NCI-H1105 treated with DMSO at 0.1 percent for 48 hours (cell line): ENCODE data around the gene CTNNA3.

ENCODE experiments used
- DNase-seq: peaks from one replicate; lab custom pipeline; 2025; lab: John Stamatoyannopoulos, UW

Gene CTNNA3

GRCh38 chr10:66537186-66537585, 1158.8 kb downstream of the CTNNA3 start:
- no peak for DNase-seq

DNA sequence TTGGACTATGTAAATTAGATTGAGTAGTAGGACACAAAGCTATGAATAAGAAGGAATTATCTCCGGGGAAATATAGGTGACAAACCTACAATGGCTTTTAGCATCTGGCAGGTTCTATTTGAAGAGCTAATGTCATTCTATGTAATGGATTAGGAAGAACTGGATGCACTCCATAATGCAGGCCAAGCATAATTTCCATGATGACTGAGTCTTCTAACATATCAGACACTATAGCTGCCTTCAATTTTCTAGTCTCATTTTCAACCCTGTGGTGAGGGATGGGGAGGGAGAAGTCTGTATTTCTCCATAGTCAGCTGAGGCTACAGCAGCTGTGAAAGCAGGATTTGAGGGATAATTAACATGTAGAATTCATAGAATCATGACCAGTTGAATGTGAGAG, 1160.6 kb downstream of the CTNNA3 start:
- no peak for DNase-seq

GRCh38 chr10:66534866-66535265, 1161.1 kb downstream of the CTNNA3 start:
- no peak for DNase-seq

DNA sequence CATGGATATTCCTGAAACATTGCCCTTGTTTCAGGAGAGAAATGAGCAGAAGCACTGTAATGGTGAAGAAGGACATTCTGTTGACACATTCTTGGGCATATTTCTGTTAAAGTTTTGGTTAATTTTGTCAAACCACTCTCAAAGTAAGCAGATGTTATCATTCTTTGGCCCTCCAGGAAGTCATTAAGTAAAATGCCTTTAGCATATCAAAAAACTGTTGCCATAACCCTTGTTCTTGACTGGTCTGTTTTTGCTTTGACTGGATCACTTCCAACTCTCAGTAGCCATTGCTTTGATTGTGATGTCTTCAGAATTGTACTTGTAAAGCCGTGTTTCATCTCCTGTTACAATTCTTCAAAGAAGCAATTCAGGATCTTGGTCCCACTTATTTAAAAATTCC, 1174.5 kb downstream of the CTNNA3 start:
- DNase-seq, result no peak

- DNase-seq, result no peak
These were observed 1176.4 kb downstream of the CTNNA3 start for GRCh38 chr10:66519616-66520015.

GRCh38 chr10:66514666-66515065, 1181.3 kb downstream of the CTNNA3 start:
- no peak for DNase-seq

DNA sequence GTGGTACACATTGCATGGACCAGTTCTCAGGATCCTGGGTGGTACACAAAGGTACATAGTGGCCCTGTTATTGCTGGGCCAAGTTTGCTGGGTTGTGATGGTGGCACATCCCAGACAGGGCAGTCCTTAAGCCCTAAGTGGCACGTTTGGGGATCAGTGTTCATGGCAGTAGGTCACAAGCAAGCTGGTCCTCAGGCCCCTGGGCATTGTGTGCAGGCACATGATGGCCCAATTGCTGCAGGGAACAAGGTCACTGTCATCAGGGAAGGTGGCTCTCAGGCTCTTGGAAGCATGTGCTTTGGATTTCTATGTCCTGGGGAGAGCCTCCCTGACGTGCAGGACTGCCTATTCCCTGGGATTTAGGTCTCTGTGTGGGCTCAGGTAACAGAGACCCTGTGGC, 1182.5 kb downstream of the CTNNA3 start:
- DNase-seq, result no peak

DNA sequence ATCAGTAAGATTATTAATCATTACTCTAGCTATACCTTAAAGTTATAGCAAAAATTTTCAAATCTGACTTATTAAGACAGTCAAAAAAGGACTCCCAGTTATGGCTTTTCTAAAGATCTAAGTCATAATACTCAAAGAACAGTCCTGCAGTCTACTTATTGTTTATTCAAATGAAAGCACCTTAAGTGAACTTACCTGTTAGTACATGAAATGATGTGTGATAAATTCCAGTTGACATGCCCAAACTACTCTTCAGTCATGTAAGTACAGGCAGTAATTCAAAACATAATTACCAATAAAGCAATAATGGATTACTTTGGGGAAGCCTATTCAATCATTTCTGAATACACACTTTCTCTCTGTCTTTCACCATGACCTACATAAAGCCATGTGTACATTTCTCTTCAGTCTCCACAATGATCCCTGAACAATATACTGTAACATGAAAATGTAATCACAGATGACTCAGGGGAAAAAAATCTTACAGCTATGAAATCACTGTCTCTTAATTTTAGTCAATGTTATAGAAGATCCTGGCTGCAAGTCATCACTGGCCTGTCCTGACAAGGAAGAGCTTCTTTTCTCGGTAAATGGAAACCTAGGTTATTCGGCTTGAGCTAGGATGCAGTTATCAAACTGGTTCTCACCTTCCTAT, 1190.9 kb downstream of the CTNNA3 start:
- no peak for DNase-seq

DNA sequence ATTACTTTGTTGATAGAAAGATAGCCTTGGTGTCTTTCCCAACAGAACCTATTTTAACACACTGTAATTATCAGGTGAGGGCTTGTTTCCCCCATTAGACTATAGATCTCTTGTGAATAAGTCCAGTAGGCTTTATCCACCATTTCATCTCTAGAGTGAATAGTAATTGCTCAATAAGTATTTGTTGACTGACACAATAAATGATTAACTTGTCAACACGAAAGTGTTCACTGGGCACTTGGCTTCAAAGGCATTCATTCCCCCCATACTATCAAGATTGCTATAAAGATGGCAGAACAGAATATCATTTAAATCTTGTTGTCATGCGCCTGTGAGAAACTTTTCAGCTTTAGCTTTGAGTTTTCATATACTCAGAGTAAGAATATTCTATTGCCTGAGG, 1194.6 kb downstream of the CTNNA3 start:
- no peak for DNase-seq

DNA sequence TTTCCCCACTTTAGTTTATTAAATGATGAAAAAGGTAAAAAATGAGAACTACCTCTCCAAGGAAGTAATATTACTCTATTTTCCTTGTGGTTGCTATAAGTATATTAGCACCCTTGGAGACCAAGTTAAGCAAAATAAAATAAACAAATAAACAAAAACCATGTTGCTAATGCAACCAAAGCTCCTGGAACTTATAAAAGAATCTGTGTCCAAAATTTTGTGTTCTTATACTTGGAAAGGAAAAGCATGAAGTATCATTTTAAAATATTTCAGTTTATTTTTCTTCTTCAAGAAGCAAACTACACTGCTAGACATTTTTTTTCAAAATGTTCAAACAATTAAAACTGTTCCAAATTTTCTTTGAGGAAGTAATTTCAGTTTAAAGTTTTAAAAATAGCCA, 1212.0 kb downstream of the CTNNA3 start:
- DNase-seq, result no peak

DNA sequence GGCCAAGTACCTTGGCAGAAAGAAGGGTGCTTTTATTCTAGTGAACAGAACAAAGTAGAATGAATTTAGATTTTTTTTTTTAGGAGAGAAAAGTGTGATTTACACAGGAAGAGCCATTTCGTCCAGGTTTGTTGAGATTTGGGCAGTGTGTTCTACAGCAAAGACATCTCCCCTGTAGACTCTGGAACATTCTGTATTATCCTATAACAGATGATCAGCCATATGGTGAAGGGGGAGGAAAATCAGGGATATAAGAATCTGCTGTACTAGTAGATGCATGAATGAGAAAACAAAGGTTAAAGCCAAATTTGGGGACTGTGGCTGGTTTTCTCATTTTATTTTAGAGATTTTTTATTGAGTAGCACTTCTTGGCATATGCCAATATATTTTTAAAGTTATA, 1223.8 kb downstream of the CTNNA3 start:
- DNase-seq, result no peak

DNA sequence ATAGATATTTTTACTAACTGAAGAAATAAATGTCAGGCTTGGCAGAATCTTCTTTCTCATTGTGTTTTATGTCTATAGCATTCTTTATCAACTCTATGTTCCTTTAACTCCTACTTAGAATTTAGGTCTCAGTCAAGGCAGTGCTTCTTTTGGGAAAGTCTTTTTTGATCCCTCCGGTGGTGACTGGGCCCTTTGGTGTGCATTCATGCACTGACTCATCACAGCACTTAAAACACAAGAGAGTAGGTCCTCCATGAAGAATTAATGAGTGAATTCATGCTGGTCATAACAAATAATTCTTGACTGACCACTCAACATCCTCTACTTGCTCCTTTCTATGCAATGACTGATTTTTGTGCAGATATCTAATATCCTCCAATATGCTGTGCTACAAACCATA, 1229.0 kb downstream of the CTNNA3 start:
- no peak for DNase-seq

DNA sequence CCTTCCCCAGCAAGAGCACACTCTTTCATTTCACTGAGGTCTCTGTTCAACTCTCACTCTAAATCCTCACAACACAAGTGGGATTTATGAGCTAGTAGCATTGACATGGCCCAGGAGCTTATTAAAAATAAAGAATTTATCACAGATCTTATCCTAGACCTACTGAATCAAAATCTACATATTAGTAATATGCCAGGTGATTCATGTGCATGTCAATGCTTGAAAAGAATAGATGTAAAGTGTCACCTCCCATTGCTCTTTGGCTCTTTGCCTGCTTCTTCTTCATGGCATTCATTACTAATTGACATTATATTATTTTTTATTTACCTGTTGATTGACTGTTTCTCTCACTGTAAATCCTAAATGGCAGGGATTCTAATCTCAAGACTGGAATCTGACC, 1229.4 kb downstream of the CTNNA3 start:
- DNase-seq, result no peak

DNA sequence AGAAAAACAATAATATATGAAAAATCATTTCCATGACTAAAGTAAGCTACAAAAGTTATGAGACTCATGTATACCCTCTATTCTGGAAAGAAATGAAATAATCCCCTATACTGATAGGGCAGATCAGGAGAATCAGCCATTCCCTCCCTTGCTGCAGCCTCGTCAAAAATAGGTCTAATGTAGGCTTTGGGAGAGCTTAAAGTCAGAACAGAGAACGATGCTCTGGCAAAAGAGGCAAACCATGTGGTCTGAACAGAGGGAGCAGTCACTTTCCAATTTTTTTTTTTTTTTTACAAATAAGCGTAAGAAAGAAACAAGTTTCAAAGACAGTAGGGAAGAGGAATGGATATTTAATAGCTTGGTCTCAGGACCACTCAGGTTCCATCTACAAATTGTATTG, 1232.4 kb downstream of the CTNNA3 start:
- no peak for DNase-seq

GRCh38 chr10:66457629-66458028, 1238.4 kb downstream of the CTNNA3 start:
- DNase-seq, result no peak

GRCh38 chr10:66455304-66455703, 1240.7 kb downstream of the CTNNA3 start:
- DNase-seq, result no peak

DNA sequence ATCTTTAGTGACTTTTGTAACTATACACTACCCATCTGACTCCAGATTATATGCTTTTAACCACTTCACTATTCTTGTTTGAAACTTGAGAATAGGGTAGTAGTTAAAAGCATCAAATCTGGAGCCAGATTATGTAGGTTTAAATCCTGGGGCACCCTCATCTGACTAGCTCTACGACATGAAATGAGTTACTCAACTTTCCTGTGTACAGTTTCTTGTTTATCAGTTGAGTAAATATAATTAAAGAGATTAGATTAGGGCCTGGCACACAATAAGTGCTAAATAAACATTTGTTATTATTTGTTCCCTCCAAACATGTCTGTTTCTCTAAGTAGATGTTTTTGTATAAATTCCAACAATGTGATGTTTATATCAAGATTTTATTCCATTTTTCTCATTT, 1255.4 kb downstream of the CTNNA3 start:
- DNase-seq, result no peak

DNA sequence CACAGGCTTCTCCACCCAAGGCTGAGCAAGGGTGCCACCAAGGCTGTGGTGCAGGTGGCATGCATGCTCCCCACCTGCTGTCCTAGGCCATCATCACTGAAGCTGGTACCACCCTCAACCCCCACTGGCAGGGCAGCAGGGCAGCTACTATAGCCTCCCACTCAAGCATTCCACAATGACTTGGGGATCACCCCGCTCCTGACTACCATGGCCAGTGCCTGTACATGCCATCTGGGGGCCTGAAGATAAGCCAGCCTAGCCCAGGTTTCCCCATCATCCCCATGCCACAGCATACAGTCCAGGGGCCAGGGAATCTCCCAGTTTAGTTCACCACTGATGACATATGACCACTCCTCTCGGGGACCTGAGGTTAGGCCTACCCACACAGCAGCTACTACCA, 1281.1 kb downstream of the CTNNA3 start:
- no peak for DNase-seq

GRCh38 chr10:66405566-66405965, 1290.4 kb downstream of the CTNNA3 start:
- no peak for DNase-seq

DNA sequence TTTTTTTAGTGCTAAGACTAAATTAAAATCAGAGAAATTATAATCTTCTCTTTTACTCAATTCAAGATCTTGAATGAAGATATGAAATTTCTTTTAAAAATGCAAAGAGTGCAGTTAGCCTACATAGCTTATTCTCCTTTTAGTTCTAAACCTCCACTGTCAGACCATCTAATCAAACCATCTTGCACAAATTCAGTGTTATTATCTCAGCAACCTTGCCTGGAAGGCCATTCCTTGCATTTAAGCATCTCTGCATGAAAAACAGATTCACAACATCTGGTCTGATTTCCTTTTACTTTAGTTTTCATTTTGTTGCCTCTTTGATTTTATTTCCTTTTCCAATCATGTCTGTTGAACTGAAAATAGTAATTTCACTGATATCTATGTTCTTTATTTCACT, 1297.3 kb downstream of the CTNNA3 start:
- DNase-seq, result no peak

- DNase-seq, result no peak
These were observed 1301.5 kb downstream of the CTNNA3 start for GRCh38 chr10:66394342-66395063.

GRCh38 chr10:66390926-66391325, 1305.1 kb downstream of the CTNNA3 start:
- DNase-seq, result no peak

DNA sequence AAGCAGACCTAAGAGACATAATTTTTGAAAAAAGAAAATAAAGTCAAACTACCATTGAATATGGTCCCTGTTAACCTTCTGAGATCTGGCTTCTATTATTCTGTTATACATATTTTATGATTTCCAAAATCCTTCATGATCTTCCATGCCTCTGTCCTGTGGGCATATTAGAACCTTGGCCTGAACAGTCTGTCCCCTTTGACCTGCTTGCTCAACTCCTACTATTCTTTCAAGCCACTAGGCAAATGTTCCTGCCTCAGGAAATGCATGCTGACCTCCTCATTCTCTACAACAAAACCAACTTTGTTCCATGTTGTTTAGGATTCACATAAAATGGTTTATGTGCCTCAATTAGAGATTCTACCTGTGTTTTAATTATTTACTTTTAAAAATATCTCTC, 1315.0 kb downstream of the CTNNA3 start:
- DNase-seq, result no peak
